HG02943 (cell line): ENCODE measurements around the gene ALDH1B1.
"Not testable (repeated sequence)": the region's sequence is repeated elsewhere in the genome, so short reads cannot be mapped to it uniquely, and the experiment has no call there.

ENCODE experiments used
- ATAC-seq: cut with Tn5 transposase; IDR thresholded peaks from one replicate; pipeline ENCODE4 v1.9.1; 2021; ENCODE audit warnings: mild to moderate bottlenecking, low read depth, moderate library complexity; ENCODE audit not compliant: unreplicated experiment

The ALDH1B1 gene

DNA sequence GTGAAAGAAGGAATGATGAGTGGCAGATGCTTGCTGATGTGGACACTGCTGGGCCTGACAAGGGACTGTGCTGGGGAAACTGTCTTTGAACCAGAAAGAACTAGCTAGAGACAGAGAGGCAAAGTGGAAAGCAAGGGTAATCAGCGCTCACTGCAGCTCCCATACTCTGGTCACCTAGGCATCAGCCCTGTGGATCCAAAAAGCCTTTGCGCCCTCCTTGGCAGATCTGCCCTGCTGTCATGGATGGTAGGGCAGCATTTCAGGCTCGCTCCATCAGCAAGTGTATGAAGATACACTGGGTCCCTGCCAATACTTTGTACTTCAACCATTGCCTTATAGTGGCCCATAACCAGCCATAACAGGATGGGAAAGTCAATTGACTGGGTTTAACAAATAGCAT lies 6.6 kb upstream of the ALDH1B1 start:
- no peak for ATAC-seq

DNA sequence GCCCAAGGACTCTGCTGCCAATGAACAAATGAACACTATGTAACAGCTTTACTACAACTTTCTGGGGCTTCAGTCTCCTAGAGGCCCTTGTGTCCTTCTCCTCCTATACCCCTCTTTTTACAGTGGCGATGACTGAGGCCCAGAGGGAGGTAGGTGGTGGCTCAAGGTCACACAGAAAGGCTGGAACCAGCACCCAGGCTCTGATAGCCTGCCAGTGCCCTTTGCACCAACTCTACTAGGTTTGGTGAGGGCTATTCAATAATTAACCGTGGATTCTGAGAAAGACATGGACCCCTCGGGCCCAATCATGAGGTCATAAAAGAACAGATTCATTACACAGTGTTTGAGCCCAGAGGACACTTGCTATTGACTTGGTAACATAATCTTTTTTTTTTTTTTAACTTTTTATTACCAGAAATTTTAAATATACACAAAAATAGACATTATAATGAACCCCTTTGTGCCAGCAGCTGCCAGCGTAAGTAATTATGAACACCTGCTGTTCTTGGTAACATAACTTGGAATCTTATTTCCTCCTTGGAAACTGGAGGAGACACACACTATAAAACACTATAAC lies 6.1 kb upstream of the ALDH1B1 start:
- ATAC-seq: no peak

DNA sequence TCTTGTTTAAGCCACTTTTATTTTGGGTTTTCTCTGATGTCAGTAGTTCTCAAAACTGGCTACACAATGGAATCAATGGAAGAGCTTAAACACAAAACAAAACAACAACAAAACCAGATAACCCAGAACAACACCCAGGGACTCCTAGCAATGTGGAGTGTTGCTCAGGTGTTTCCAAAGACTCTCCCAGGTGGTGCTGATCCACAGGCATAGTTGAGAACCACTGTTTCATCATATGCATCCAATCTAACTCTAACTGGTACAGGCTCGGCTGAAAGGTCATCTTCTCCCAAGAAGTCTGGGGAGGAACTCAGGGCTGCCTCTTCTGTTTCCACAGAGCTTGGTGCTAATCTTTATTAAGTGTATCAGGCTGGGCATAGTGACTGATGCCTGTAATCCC lies 5.4 kb upstream of the ALDH1B1 start:
- ATAC-seq: no peak

DNA sequence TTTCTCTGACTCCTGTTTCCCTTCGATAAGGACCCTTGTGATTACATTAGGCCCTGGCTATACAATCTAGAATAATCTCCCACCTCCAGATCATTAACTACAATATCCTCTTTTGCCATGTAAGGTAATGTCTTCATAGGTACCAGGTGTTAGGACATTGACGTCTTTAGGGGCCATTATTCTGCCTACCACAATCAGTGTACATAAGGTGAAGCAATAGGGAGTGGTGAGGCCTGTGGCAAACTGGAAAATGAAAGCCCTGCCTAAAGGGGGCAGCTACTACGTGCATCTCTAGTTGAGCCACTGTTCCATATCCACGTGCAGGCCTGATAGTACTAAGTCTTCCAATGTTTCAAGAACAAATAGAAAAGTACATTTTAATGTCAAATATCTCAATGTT lies 4.8 kb upstream of the ALDH1B1 start:
- no peak for ATAC-seq

DNA sequence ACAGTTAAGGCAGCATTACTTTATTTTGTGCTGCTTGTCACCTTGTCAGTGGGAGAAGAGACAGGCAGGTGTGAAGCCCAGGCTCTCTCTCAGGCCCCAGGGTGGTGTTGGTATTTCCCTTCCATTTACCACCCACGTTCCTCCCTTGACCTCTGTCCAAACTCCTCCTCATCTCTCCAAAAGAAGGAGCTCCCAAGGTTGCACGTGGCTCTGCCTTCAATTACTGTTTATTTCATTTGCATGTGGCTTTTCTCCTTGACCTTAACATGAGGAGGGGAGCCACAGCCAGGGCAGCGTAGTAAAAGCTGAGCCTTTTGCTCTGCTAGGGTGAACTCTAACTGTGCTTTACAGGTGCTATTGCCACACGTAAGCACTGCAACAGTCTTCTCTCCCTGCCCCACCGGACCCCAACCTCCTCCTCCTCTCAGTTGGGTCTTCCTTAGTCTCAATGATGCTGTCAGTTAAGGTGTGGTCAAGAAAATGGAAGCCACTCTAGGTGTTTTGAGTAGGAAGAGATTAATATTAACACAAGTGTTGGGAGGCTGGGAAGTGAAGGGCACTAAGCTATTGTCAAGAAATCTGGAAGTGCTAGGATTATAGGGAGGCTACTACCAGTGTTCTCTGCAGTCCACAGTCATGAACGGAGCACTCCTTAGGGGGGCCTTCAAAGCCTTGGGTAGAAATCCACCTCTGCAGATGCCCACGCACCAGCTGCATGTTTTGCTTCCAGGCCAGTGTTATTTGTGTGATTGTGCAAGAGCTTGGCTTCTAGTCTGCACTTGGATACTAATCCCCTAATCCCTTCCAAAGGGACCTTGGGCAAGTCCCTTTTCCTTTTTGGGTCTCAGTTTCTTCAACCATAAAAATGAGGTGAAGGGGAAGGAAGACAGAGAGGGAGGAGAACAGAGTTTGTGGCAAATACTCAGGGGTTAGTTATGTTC lies 3.9 kb upstream of the ALDH1B1 start:
- ATAC-seq: no peak

DNA sequence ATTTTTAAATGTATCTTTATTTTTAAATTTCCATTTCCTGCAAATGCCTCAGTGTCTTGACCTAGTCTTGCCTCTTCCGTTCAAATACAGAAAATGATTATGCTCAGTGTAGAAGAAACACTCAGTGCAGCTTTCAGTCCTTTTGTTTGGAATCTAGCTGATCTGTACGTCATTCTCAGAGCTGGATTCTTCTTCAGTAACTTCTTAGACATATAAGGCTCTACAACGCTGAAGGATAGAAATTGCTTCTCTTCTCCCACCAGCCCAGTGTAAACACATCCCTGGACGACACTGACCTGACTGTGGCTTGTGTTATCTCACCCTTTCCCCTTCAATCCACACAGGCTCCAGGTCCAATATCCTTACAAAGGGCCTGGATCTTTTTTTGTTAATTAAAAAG lies 3.2 kb upstream of the ALDH1B1 start:
- no peak for ATAC-seq

DNA sequence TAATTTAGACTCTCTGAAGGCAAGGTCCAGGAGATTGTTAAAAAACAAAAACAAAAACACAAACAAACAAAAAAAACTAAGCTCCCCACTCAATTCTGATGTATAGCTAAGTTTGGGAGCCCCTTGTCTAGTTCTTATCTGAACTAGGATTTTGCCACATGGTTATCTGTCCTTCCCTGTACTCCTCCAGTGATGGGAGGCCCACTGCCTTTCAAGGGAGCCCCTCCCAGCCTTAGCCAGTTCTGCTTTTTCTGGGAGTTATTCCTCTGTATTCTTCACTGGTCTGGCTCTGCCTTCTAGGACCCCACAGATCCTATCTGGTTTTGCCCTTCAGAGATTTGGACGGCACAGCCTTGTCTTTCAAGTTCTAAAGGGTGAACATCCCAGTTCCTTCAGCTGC lies 2.1 kb upstream of the ALDH1B1 start:
- ATAC-seq: no peak

DNA sequence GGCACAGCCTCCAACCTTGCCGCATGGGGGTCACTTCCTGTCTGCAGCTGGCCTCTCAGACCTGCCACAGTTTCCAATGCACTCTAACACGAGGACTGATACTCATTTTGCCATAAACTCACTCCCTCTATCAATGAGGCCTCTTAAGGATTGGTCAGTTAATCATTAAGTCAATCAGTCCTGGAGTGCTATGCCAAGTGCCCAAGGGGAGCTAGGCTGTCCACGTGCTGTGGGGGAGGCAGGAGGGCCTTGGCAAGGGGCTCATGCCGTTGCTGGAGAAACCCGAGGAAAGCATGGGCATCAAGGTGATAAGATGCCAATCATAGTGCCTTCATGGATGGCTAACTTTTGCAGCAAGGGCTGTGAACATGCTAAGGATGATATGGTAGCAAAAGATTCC lies 1.7 kb upstream of the ALDH1B1 start:
- ATAC-seq: no peak

DNA sequence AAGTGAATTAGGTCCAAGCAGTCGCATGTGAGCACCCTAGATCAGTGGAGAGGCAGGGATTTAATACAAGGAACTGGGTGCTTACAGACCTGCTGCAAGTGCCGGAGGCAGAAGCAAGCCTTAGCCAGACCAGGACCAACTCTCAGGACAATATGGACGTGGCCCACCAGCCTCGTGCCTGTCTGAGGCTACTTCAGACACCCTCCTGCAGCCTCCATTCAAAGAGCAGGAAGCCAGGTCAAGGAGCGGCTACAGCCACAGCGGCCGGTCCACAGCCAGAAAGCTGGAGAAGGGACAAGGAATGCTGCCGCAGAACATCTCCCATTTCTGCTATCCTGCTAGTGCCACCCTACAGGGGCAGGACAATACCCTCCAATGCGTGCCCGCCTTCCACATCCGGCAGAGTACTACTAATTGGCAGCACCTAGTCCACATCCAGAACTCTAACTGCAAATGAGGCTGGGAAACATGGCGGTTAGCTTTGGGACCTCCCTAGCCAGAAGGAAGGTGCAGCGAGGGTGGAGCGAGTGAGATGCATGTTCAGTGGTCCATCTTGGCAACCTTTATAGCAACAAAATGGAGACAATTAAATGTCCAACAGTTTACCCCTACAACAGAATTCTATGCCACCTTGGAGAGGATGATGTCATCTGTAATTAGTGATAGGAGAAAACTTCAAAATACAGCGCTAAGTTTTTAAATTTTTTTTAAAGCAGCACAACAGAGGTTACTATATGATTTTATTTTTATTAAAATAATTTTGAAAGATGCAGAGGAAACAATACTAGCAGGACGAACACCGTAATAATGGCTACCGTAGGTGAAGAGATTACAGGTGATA lies 1.0 kb upstream of the ALDH1B1 start:
- ATAC-seq: no peak

DNA sequence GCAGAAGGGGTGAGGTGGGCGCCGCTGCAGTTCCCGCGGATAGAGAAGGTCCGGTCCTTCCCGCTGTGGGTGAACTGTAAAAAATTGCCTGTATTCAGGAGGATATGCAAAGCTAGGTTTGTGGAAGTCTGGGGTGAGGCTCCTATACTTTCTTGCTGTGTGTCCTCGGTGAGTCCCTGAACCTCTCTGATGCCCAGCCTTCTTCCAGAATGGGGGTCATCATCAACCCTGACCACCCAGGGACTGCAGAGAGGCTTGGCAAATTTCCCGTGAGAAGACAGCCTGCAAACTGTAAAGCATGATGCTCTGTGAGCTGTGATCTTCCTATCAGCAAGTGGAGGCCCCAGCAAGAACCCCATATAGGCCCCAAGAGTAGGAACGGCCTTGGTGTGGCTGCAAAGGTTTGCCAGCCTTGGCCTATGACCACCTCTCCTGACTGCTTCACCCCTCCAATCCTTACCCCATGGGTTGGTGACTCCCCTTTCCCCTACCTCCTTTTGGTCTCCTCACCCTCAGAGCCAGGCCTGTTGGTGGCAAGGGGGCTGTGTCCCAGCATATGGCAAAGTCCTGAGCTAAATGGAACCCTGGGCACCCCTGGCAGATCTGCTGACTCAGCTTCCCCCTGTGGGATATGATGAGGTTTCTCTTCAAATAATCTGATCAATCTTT lies 760 bp downstream of the ALDH1B1 start:
- no peak for ATAC-seq

DNA sequence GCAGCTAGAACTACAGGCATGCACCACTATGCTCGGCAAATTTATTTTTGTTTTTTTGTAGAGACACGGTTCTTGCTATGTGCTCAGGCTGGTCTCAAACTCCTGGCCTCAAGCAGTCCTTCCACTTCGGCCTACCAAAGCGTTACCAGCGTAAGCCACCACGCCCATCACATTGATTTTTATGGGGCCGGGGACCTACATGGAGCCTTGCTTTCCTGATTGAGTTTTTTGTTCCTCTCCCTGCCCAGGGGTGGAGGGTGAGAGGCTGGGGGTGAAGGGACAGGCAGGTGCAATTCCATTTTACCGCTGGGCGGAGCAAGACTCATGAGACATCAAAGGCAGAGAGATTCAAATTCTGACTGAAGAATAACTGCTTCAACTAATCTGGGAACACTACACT lies 1.9 kb downstream of the ALDH1B1 start:
- no peak for ATAC-seq

DNA sequence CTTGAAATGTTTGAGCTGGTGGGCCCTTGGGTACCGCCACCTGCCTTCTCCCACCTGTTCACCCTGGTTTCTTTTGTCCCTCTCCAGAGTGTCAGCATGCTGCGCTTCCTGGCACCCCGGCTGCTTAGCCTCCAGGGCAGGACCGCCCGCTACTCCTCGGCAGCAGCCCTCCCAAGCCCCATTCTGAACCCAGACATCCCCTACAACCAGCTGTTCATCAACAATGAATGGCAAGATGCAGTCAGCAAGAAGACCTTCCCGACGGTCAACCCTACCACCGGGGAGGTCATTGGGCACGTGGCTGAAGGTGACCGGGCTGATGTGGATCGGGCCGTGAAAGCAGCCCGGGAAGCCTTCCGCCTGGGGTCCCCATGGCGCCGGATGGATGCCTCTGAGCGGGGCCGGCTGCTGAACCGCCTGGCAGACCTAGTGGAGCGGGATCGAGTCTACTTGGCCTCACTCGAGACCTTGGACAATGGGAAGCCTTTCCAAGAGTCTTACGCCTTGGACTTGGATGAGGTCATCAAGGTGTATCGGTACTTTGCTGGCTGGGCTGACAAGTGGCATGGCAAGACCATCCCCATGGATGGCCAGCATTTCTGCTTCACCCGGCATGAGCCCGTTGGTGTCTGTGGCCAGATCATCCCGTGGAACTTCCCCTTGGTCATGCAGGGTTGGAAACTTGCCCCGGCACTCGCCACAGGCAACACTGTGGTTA lies 3.3 kb downstream of the ALDH1B1 start:
- no peak for ATAC-seq

DNA sequence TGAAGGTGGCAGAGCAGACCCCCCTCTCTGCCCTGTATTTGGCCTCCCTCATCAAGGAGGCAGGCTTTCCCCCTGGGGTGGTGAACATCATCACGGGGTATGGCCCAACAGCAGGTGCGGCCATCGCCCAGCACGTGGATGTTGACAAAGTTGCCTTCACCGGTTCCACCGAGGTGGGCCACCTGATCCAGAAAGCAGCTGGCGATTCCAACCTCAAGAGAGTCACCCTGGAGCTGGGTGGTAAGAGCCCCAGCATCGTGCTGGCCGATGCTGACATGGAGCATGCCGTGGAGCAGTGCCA lies 3.8 kb downstream of the ALDH1B1 start:
- ATAC-seq: no peak

DNA sequence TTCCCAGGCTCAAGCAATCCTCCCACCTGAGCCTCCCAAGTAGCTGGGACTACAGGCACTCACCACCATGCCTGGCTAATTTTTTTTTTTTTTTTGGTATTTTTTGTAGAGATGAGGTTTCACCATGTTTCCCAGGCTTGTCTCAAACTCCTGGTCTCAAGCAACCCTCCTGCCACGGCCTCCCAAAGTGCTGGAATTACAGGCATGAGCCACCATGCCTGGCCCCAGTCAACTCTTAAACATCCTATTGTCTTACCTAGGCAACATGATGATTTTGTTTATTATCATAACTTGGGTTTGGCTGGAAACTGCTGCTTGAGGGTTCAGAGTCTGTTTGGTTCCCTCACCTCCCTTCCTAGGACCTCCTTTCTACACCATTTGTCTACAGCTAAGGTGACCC lies 6.7 kb downstream of the ALDH1B1 start:
- not testable (repeated sequence) for ATAC-seq

DNA sequence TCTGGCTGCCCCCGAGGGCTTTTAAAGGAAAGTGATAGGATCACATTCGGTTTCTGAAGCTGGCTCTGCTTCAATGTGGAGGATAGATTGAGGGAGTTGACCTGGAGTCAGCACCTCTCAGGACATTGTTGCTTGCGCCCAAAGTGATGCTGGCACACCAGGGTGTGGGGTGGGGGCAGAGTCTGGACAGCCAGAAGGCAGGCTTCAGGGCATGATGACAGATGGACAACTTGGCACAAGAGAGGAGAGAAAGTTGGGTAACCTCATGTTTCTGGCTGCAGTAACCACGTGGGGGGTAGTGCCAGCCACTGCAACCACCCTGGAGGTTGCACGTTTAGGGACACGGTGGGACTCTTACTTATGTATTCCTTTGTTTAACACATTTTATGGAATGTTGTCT lies 9.5 kb downstream of the ALDH1B1 start:
- ATAC-seq: no peak

DNA sequence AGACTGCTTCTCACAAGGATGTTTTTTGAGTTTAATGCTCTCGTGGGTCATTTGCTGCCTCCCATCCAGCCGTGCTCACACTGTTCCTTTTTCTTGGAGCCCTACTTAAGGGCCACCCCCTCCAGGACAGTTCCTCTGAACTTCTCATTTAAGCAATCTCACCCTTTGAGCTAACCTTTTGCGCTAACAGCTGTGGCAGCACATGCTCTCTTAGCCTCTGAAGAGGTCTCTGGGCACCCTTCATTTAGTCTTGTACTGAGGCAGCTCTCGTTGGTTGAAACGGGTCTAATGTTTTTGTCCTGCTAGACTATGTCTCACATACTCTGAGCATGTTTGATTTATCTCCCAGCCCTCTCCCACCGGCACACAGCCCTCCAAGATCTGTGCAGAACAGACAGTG lies 11.8 kb downstream of the ALDH1B1 start:
- no peak for ATAC-seq

DNA sequence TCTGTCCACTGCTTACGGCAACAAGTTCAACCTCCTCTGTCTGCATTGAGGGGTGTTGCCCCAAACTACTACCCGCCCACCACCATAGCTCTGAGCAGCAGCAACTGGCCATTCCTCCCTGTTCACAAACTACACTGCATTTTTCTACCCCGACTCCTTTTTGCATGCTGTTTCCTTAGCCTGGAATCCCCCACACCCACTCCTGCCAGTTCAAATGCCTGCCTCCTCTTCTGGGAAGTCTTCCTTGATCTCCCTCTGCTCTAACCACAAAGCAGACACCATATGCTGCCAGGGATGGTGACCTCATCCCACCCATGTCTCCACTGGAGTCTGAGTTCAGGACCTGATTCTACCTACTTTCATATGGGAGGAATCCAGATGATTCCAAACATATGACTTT lies 13.3 kb downstream of the ALDH1B1 start:
- ATAC-seq: no peak

DNA sequence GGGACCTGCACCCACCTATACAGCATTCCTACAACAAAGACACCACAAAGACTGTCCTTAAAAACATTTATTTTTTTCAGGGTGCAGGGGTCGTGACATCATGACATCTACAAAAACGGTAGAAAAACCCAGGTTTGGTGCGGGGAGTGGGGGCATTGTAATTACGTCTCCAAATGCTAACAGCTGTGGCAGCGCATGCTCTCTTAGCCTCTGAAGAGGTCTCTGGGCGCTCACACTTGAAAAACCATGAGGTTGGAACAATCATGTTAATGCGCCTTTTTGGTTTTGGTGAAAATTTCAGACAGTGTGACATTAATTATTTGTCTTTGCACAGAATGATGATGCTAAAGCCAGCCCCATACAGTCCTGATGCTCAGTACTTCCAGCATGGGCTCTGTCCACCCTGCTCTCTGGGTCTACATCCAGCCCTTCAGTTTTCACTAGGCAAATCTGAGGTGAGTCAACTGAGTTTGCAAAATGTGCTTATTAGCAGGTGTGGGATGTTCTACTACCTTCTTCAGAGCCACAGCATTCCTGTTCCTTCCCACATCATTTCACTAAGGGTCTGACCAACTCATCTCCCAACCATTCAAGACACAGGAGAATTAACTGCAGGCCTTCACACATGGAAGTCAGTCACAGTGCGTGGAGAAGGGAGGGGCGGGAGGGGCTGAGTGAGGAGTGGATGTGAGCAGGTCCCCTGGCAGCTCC lies 14.1 kb downstream of the ALDH1B1 start:
- no peak for ATAC-seq

DNA sequence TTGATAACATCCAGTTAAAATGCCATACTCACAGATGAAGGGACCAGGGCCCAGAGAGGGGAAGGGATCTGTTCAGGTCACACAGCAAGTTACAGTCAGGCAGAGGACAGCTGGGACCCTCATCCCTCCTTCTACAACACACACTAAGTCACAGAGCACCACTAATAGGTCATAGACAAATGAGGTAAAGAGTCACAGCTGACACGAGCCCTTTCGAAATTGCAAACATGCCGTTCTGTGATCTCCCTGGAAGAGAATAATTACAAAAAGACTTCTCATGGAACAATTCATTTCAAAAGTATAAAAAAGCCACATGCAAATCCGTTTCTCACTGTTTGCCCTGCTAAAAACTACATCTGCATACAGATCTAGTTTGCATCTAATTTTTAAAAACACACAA lies 16.2 kb downstream of the ALDH1B1 start:
- ATAC-seq: no peak

DNA sequence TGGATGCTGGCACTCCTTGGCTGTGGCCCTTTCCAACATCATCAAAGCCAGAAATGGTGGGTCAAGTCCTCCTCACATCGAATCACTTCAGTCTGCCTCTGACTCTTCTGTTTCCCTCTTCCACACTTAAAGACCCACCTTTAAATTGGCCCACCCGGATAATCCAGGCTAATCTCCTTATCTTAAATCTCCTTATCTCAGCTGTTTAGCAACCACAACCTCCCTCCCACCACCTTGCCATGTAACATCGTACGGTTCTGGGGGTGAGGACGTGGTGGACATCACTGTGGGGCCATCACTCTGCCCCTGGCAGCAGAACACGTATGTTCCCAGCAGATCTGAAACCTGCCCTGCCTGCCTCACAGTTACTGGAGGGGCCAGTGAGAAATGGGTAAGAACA lies 20.2 kb downstream of the ALDH1B1 start:
- ATAC-seq: no peak
